IPS DF 6.9 (cell line): ENCODE data around the gene SLC39A13.

ENCODE experiments used
- DNase-seq: peaks from one replicate; pipeline ENCODE4 v3.0.0-alpha.2; 2013; ENCODE audit warnings: low read depth, low spot score
- H3K27ac ChIP-seq: one replicate; pipeline ENCODE4 v1.5.1; 2013; ENCODE audit warnings: low read length, control low read depth
- H3K27me3 ChIP-seq: 2 replicates; pipeline ENCODE4 v1.6.1; 2013; ENCODE audit warnings: mild to moderate bottlenecking, low read length; ENCODE audit not compliant: control insufficient read depth, insufficient read depth
- H3K36me3 ChIP-seq: 2 replicates; pipeline ENCODE4 v1.6.1; 2013; ENCODE audit warnings: low read length; ENCODE audit not compliant: control insufficient read depth, insufficient read depth
- H3K4me1 ChIP-seq: 2 replicates; pipeline ENCODE4 v1.6.1; 2013; ENCODE audit warnings: low read length; ENCODE audit not compliant: control insufficient read depth, insufficient read depth
- H3K4me3 ChIP-seq: 2 replicates; pipeline ENCODE4 v1.5.1; 2013; ENCODE audit warnings: mild to moderate bottlenecking, low read length
- H3K9me3 ChIP-seq: 2 replicates; pipeline ENCODE4 v1.6.1; 2013; ENCODE audit warnings: low read length, inconsistent platforms; ENCODE audit not compliant: control insufficient read depth, insufficient read depth
- WGBS: extraction: QIAGEN DNeasy Blood & Tissue Kit; methylation state at CpG from one replicate; pipeline ENCODE4 v1.1.7; 2013; ENCODE audit warnings: mixed read lengths, missing lambda C conversion rate; ENCODE audit not compliant: insufficient read length, insufficient coverage; 5-methylcytosine and 5-hydroxymethylcytosine counted together

Gene SLC39A13

DNA sequence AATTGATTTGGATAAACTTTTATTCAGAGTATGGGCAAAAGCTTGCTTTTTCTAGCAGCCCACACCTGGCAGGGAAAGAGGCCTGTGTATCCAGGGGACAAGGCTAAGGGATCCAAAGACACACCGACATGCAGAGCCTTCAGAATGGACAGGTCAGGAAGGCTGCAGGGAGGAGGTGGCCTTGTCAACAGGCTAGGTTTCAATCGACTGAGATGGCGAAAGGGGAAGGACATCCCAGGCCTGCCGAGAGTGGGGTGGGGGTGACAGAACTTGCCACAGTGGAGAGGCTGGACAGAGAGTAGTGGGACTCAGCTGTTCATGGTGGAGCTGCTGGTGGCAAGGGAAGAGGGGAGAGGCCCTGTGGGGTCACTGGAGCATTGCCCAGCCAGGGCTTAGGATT lies 5.3 kb upstream of the SLC39A13 start:
- H3K27ac ChIP-seq, result no peak overlapping the region
- no peak for DNase-seq
- peaks cover 4% of the 10 kb centered on the region for H3K4me1 ChIP-seq
- H3K27me3 ChIP-seq, result no peaks in the 10 kb centered on the region
- no CpG with 5 or more reads among the region's 4 CpGs for WGBS
- H3K4me3 ChIP-seq, result no peak overlapping the region
- H3K36me3 ChIP-seq, result no peaks in the 10 kb centered on the region
- no peaks in the 10 kb centered on the region for H3K9me3 ChIP-seq

GRCh38 chr11:47403571-47403970 lies 4.8 kb upstream of the SLC39A13 start:
- Histone ChIP-seq H3K27me3 (no peaks in the 10 kb centered on the region), H3K4me1 (peaks cover 4% of the 10 kb centered on the region), H3K4me3 (no peak overlapping the region), H3K27ac (no peak overlapping the region), H3K36me3 (no peaks in the 10 kb centered on the region), H3K9me3 (no peaks in the 10 kb centered on the region)
- DNase-seq, result no peak
- WGBS, result no CpG with 5 or more reads among the region's 3 CpGs

DNA sequence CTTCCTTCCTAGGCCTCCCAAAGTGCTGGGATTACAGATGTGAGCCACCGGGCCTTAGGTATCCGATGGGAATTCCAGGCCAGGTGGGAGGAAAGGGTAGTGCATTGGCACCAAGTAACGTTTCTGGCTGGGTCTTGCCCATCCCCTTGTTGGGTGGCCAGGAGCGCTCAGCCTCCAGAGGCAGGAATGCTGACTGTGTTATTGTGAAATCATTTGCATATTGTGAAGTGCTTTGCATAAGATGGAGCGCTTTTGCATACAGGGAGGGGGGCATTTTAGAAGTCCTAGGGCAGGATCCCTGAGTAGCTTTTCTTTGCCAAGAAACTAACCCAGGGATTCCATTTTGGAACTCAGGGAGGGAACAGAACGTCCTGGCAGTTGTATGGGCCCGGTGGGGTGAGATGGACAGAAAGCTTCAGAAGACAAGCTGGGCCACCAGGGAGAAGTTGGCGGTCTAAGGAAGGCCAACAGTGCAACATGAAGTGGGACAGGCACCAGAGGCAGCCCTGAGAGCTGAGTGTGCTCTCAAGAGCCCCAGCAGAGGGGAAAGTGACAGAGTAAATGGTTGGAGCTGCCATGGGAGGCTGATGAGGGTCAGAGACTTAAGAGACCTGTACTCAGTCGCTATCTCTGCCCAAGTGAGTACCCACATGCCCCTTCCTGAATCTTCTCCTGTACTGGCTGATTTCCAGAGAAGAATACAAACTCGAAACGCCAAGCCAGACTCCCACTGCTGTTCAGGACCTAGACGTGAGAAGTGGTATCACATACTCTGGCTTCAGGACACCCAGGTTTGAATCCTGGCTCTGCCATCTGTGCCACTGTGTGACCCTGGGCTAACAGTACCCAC lies 1.3 kb upstream of the SLC39A13 start:
- no peak for DNase-seq
- Histone ChIP-seq H3K4me1 (peaks cover 8% of the 10 kb centered on the region), H3K4me3 (peak overlapping the region; percentile 84; the same call in 1 of the 2 replicates), H3K27ac (peak overlapping the region; percentile 71), H3K36me3 (peaks cover 5% of the 10 kb centered on the region; the same call in 1 of the 2 replicates), H3K9me3 (no peaks in the 10 kb centered on the region), H3K27me3 (no peaks in the 10 kb centered on the region)
- no CpG with 5 or more reads among the region's 12 CpGs for WGBS

GRCh38 chr11:47408598-47409439 lies 429 bp downstream of the SLC39A13 start:
- Histone ChIP-seq H3K4me3 (peak overlapping the region; percentile 52; the same call in 1 of the 2 replicates), H3K4me1 (peaks cover 8% of the 10 kb centered on the region), H3K27ac (no peak overlapping the region), H3K9me3 (no peaks in the 10 kb centered on the region), H3K27me3 (no peaks in the 10 kb centered on the region), H3K36me3 (peaks cover 7% of the 10 kb centered on the region; the same call in 1 of the 2 replicates)
- WGBS, result no CpG with 5 or more reads among the region's 50 CpGs
- no peak for DNase-seq

- peaks cover 8% of the 10 kb centered on the region for H3K4me1 ChIP-seq
- H3K9me3 ChIP-seq, result no peaks in the 10 kb centered on the region
- WGBS, result no CpG with 5 or more reads among the region's 31 CpGs
- no peak overlapping the region; the same call in 1 of the 2 replicates for H3K4me3 ChIP-seq
- H3K27ac ChIP-seq, result no peak overlapping the region
- peaks cover 12% of the 10 kb centered on the region for H3K36me3 ChIP-seq
- H3K27me3 ChIP-seq, result no peaks in the 10 kb centered on the region
- no peak for DNase-seq
These were observed 1.3 kb downstream of the SLC39A13 start for GRCh38 chr11:47409440-47410369.

DNA sequence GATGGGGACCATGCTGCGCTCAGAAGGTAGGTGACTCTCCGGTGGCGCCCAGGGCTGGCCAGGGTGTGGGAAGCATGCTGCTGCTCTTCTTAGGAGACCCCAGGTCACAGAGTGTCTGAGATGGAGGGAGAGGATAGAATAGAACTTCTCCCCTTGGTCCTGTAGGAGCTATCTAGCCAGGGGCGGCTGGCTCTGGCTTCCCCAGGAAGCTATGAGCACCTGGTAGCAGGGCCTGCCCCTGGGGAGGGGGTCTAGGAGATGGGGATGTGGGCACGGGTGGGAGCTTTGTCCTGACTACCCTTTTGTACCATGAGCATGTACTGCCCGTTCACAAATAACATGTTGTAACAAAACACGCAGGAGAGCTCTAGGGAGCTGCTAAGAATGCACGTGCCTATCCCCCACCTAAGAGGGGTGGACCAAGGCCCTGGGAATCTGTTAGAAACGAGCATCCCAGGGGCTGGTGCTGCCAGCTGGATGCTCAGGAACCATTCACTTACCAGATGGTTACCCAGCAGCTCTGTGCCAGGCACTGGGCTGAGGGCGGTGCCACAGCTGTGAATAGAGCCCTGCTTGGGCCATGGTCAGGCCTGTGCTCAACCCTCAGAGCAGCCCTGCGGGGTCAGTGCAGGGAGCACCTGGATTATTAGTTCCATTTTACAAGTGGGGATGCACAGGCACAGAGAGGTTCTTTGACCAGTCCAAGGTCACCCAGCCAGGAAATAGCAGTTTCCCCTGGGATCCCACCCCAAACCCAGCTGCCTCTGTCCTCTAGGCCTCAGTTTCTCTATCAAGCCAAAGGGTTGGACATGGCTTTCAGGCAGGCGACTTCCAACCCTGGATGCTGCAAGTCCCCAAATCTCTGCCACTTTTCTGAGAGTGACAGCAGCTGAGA lies 2.2 kb downstream of the SLC39A13 start:
- Histone ChIP-seq H3K4me1 (peaks cover 8% of the 10 kb centered on the region), H3K9me3 (no peaks in the 10 kb centered on the region), H3K27ac (no peak overlapping the region), H3K4me3 (no peak overlapping the region), H3K27me3 (no peaks in the 10 kb centered on the region), H3K36me3 (peaks cover 12% of the 10 kb centered on the region)
- no peak for DNase-seq
- WGBS, result no CpG with 5 or more reads among the region's 12 CpGs

GRCh38 chr11:47411884-47412746 lies 3.7 kb downstream of the SLC39A13 start:
- H3K9me3 ChIP-seq, result no peaks in the 10 kb centered on the region
- WGBS, result no CpG with 5 or more reads among the region's 12 CpGs
- peaks cover 8% of the 10 kb centered on the region for H3K4me1 ChIP-seq
- H3K27ac ChIP-seq, result no peak overlapping the region
- H3K4me3 ChIP-seq, result no peak overlapping the region
- peak; percentile 37 for DNase-seq
- H3K36me3 ChIP-seq, result peaks cover 12% of the 10 kb centered on the region
- H3K27me3 ChIP-seq, result no peaks in the 10 kb centered on the region

GRCh38 chr11:47413351-47413750 lies 5.0 kb downstream of the SLC39A13 start:
- peaks cover 5% of the 10 kb centered on the region for H3K4me1 ChIP-seq
- no peak overlapping the region for H3K27ac ChIP-seq
- H3K27me3 ChIP-seq, result no peaks in the 10 kb centered on the region
- no CpG with 5 or more reads among the region's 13 CpGs for WGBS
- no peak overlapping the region for H3K4me3 ChIP-seq
- peaks cover 13% of the 10 kb centered on the region for H3K36me3 ChIP-seq
- no peaks in the 10 kb centered on the region for H3K9me3 ChIP-seq
- no peak for DNase-seq
